HCT116 (cell line): Measurements from ENCODE around the gene RSPH6A. TPM values are rescaled to one million over a fixed set of nuclear protein-coding genes. Genes with fewer than 3 reads are reported as not detected.

Experiments used
- ATAC-seq: fragments of 200-7000 bp; cut with Tn5 transposase; 2 replicates; pipeline ENCODE4 v1.9.1; 2020; ENCODE audit warnings: mild to moderate bottlenecking, moderate library complexity
- BruUV-seq: library from RNA; stranded (reverse); fragments of 400-500 nt; replicated peaks from 2 replicates; lab custom pipeline; 2021; lab: Mats Ljungman, UMichigan
- CTCF ChIA-PET: fragments of 300-600 bp; sonication (Branson Sonifier 250); formaldehyde crosslinking; loops from one replicate; lab custom pipeline; 2021; ENCODE audit warnings: antibody characterized with exemption; lab: Charles Lee
- POLR2A ChIA-PET: fragments of 300-600, 350-600 bp; sonication (Branson Sonifier 250); formaldehyde crosslinking; loops from one replicate; lab custom pipeline; 2021; ENCODE audit warnings: antibody characterized with exemption; lab: Charles Lee
- RAD21 ChIA-PET, 2 experiments: fragments of 300-600 bp; sonication (Branson Sonifier 250); formaldehyde crosslinking; loops; one replicate each; lab custom pipeline; 2023; ENCODE audit warnings: low total read pairs in 2 of 2; ENCODE audit not compliant: uncharacterized antibody in 2 of 2, unreplicated experiment in 2 of 2, low non-redundant PET in 1 of 2; lab: Charles Lee
- DNase-seq: peaks from one replicate; pipeline ENCODE4 v3.0.0-alpha.2; 2010; ENCODE audit warnings: low read depth, low spot score
- H2AFZ ChIP-seq: fragments of 200-600 bp; shearing (Covaris generic), sonication (generic); 2 replicates; pipeline ENCODE4 v1.6.1; 2017; ENCODE audit warnings: low read depth, mixed run types, mixed read lengths, antibody characterized with exemption, low read length; ENCODE audit not compliant: poor library complexity, severe bottlenecking
- H3K27ac ChIP-seq: 2 replicates; pipeline ENCODE4 v1.5.1; 2012; ENCODE audit warnings: low read depth, low read length
- H3K27me3 ChIP-seq: fragments of 200-600 bp; sonication (generic); 2 replicates; pipeline ENCODE4 v1.6.1; 2016; ENCODE audit warnings: mixed run types, low read length, mixed read lengths; ENCODE audit not compliant: insufficient read depth
- H3K36me3 ChIP-seq, 2 experiments: fragments of 200-500 bp in 1 of 2; fragments of 200-600 bp in 1 of 2; sonication (Bioruptor generic) in 1 of 2; sonication (generic) in 1 of 2; 2 replicates each; pipeline versions ENCODE4 v1.5.1 to v1.6.1; 2014 to 2016; ENCODE audit warnings: low read length in 2 of 2, inconsistent platforms in 1 of 2, mixed read lengths in 1 of 2, mixed run types in 1 of 2; ENCODE audit not compliant: insufficient read depth in 2 of 2, control insufficient read depth in 1 of 2
- H3K4me1 ChIP-seq, 2 experiments: fragments of 200-600 bp in 1 of 2; sonication (generic) in 1 of 2; 2 replicates each; pipeline versions ENCODE4 v1.5.1 to v1.6.1; 2012 to 2017; ENCODE audit warnings: low read length in 2 of 2, inconsistent platforms in 1 of 2, mild to moderate bottlenecking in 1 of 2, mixed read lengths in 1 of 2, mixed run types in 1 of 2, moderate library complexity in 1 of 2; ENCODE audit not compliant: insufficient read depth in 2 of 2, control insufficient read depth in 1 of 2
- H3K4me2 ChIP-seq: fragments of 200-600 bp; sonication (generic); 2 replicates; pipeline ENCODE4 v1.6.1; 2017; ENCODE audit warnings: mixed run types, low read length, mixed read lengths
- H3K4me3 ChIP-seq, 2 experiments: fragments of 200-600 bp in 1 of 2; sonication (generic) in 1 of 2; replicated peaks in 1 of 2; 2 replicates each; pipeline ENCODE4 v1.5.1; 2011 to 2016; ENCODE audit warnings: low read length in 2 of 2, control low read depth in 1 of 2, low read depth in 1 of 2, mild to moderate bottlenecking in 1 of 2, mixed read lengths in 1 of 2, mixed run types in 1 of 2
- H3K79me2 ChIP-seq: fragments of 200-600 bp; sonication (generic); 2 replicates; pipeline ENCODE4 v1.6.1; 2017; ENCODE audit warnings: mild to moderate bottlenecking, mixed run types, low read length, moderate library complexity, mixed read lengths; ENCODE audit not compliant: insufficient read depth
- H3K9ac ChIP-seq: fragments of 200-600 bp; sonication (generic); 2 replicates; pipeline ENCODE4 v1.6.1; 2016; ENCODE audit warnings: low read length, mixed read lengths
- H3K9me2 ChIP-seq: fragments of 200-600 bp; sonication (generic), shearing (Covaris generic); 2 replicates; pipeline ENCODE4 v1.6.1; 2017; ENCODE audit warnings: mixed run types, mild to moderate bottlenecking, moderate library complexity; ENCODE audit not compliant: insufficient read depth
- H3K9me3 ChIP-seq, 2 experiments: fragments of 200-500 bp in 1 of 2; fragments of 200-600 bp in 1 of 2; sonication (Bioruptor generic) in 1 of 2; sonication (generic) in 1 of 2; 2 replicates each; pipeline ENCODE4 v1.6.1; 2014 to 2017; ENCODE audit warnings: low read length in 2 of 2, mixed read lengths in 2 of 2, inconsistent platforms in 1 of 2, low read depth in 1 of 2, mild to moderate bottlenecking in 1 of 2, mixed run types in 1 of 2, moderate library complexity in 1 of 2; ENCODE audit not compliant: control insufficient read depth in 1 of 2, insufficient read depth in 1 of 2
- H4K20me1 ChIP-seq: fragments of 200-600 bp; sonication (generic), shearing (Covaris generic); 2 replicates; pipeline ENCODE4 v1.6.1; 2017; ENCODE audit warnings: mixed run types, mild to moderate bottlenecking, moderate library complexity; ENCODE audit not compliant: insufficient read depth
- CBX3 ChIP-seq: IDR thresholded peaks from 2 replicates; pipeline ENCODE4 v1.6.1; 2012; ENCODE audit warnings: low read depth
- CEBPB ChIP-seq: IDR thresholded peaks from 2 replicates; pipeline ENCODE4 v1.6.1; 2012; ENCODE audit warnings: low read depth
- EGR1 ChIP-seq: IDR thresholded peaks from 2 replicates; pipeline ENCODE4 v1.6.1; 2012; ENCODE audit warnings: low read depth
- ELF1 ChIP-seq: IDR thresholded peaks from 2 replicates; pipeline ENCODE4 v1.6.1; 2012; ENCODE audit warnings: low read depth, borderline replicate concordance
- JUND ChIP-seq: IDR thresholded peaks from 2 replicates; pipeline ENCODE4 v1.6.1; 2012
- MAX ChIP-seq: IDR thresholded peaks from 2 replicates; pipeline ENCODE4 v1.6.1; 2012
- POLR2AphosphoS5 ChIP-seq: IDR thresholded peaks from 2 replicates; pipeline ENCODE4 v1.6.1; 2011; ENCODE audit warnings: mild to moderate bottlenecking, low read depth, low read length, moderate library complexity
- RAD21 ChIP-seq: IDR thresholded peaks from 2 replicates; pipeline ENCODE4 v1.6.1; 2012; ENCODE audit warnings: low read depth, mild to moderate bottlenecking
- REST ChIP-seq: IDR thresholded peaks from 2 replicates; pipeline ENCODE4 v1.6.1; 2012; ENCODE audit warnings: low read depth
- SIN3A ChIP-seq: IDR thresholded peaks from 2 replicates; pipeline ENCODE4 v1.6.1; 2012; ENCODE audit warnings: low read depth
- SP1 ChIP-seq: IDR thresholded peaks from 2 replicates; pipeline ENCODE4 v1.6.1; 2012; ENCODE audit warnings: low read depth
- SRF ChIP-seq: IDR thresholded peaks from 2 replicates; pipeline ENCODE4 v1.6.1; 2012; ENCODE audit warnings: low read depth
- TCF7L2 ChIP-seq: IDR thresholded peaks from 2 replicates; pipeline ENCODE4 v1.7.0; 2011; ENCODE audit warnings: borderline replicate concordance, inconsistent platforms; ENCODE audit not compliant: insufficient read depth, insufficient read length; ENCODE audit errors: extremely low read depth
- ZBTB33 ChIP-seq: IDR thresholded peaks from 2 replicates; pipeline ENCODE4 v1.6.1; 2011; ENCODE audit warnings: mild to moderate bottlenecking, low read length, moderate library complexity; ENCODE audit not compliant: insufficient replicate concordance; ENCODE audit errors: extremely low read depth
- ZNF274 ChIP-seq: fragments of 200-500 bp; sonication (Bioruptor generic); IDR thresholded peaks from 2 replicates; pipeline ENCODE4 v1.6.1; 2014; ENCODE audit warnings: mild to moderate bottlenecking, low read depth, low read length, inconsistent platforms
- intact Hi-C: fragments of 100-400 bp; cut with micrococcal nuclease; formaldehyde crosslinking; loops from 2 replicates; pipeline ENCODE4 v1.10.0; 2022
- total RNA-seq: library from RNA; stranded (reverse); gene quantifications from one replicate; pipeline ENCODE4 v1.2.1, GENCODE V29; 2021; ENCODE audit not compliant: unreplicated experiment

Gene RSPH6A
- total RNA-seq, 1 experiment from 2014 or later = 0.57 TPM

- Histone ChIP-seq H3K36me3 (peaks cover 43 to 60% of the 10 kb centered on the region in 2 experiments), H3K4me1 (no peaks in the 10 kb centered on the region), H2AFZ (no peak overlapping the region), H3K79me2 (no peaks in the 10 kb centered on the region), H3K4me3 (no peak overlapping the region), H3K27me3 (no peaks in the 10 kb centered on the region), H4K20me1 (no peaks in the 10 kb centered on the region), H3K27ac (no peak overlapping the region), H3K4me2 (no peak overlapping the region), H3K9me3 (no peaks in the 10 kb centered on the region), H3K9me2 (no peaks in the 10 kb centered on the region), H3K9ac (no peak overlapping the region)
- intact Hi-C loops = no loop called here
- DNase-seq (no peak), ATAC-seq (no peak)
- RAD21 ChIA-PET = no interaction called here
- POLR2A ChIA-PET = no interaction called here
- CTCF ChIA-PET = interaction anchor here (3.3 kb wide), 1 partner anchor 11 kb away, joined by 17 read pairs; no protein-coding TSS in a partner anchor
- TF ChIP-seq MAX = no peak
- TF ChIP-seq JUND = no peak
- TF ChIP-seq POLR2AphosphoS5 = no peak
- no peak for TF ChIP-seq ELF1
- no peak for TF ChIP-seq CEBPB
- TF ChIP-seq ZBTB33 = no peak
- TF ChIP-seq SRF = no peak
- no peak for TF ChIP-seq CBX3
- no peak for TF ChIP-seq EGR1
- TF ChIP-seq TCF7L2 = no peak
- TF ChIP-seq RAD21 = no peak
- TF ChIP-seq REST = no peak
- TF ChIP-seq SIN3A = no peak
- no peak for TF ChIP-seq SP1
- TF ChIP-seq ZNF274 = no peak
- no TSS peak for BruUV-seq
Measured at GRCh38 chr19:45828523-45828922, 13.4 kb upstream of the RSPH6A start.
